Measurements from ENCODE around the gene DUXB.

Gene DUXB

DNA sequence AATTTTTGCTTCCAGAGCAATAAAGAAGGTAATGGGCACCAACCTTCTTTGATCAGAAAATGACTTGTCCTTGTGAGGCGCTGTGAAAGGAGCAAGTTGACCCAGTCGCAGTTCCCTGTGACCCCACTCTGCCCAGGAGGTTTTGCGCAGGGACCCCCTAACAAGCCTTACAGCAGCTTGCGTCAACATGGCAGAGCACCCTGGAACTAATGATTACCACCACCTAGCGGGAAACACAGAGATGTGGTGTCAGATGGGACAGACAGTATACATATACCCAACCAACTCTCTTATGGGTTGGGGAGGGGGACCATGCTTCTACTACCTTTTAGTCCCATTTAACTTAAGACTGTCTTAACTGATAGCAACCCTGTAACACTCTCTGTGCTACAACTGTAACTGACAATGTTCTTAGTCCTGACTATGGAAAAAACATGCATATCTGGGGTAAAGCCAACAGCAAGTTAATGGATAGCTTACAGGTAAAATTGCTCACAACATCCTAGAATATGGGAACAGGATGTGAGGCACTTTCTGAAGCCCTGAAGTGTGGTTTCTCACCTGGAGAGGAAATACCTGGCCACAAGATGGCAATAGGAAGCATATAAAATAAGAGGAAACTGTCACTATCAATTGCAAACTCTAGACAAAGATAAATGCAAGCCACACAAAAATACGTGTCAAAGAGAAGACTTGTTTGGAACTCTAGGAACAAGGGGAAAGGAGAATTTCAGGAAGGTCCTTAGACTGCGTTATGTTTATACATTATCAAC, 56.8 kb downstream of the DUXB start:
- Mint-ChIP-seq H3K9me3 (ENCODE audit: low read depth) (no peaks in the 10 kb centered on the region), H3K4me3 (peak overlapping the region; percentile 98), H3K27ac (peak overlapping the region; percentile 82), H3K36me3 (peaks cover 10% of the 10 kb centered on the region), H3K27me3 (no peaks in the 10 kb centered on the region), H3K4me1 (ENCODE audit: low read depth) (peaks cover 56% of the 10 kb centered on the region)
